H1 (cell line): ENCODE measurements around the gene ADCY1.

Experiments used
- ATF3 ChIP-seq: IDR thresholded peaks from 2 replicates; pipeline ENCODE4 v1.6.1; 2011; ENCODE audit warnings: low read depth, mild to moderate bottlenecking, low read length; ENCODE audit not compliant: insufficient read depth
- CEBPB ChIP-seq: IDR thresholded peaks from 2 replicates; pipeline ENCODE4 v1.6.1; 2012; ENCODE audit warnings: low read depth, low read length
- CHD2 ChIP-seq: IDR thresholded peaks from 2 replicates; pipeline ENCODE4 v1.6.1; 2012; ENCODE audit warnings: low read length, improper control_type of control experiment
- CTCF ChIP-seq, 3 experiments: IDR thresholded peaks; 1 replicate in 2 of 3; 2 replicates in 1 of 3; pipeline versions ENCODE4 v1.5.1 to v1.6.1; 2011; ENCODE audit warnings: low read length in 3 of 3, mild to moderate bottlenecking in 3 of 3, inconsistent platforms in 2 of 3, low read depth in 1 of 3, moderate library complexity in 1 of 3; ENCODE audit not compliant: insufficient read depth in 1 of 3; ENCODE audit errors: control extremely low read depth in 1 of 3
- POLR2AphosphoS5 ChIP-seq: IDR thresholded peaks from 2 replicates; pipeline ENCODE4 v1.6.1; 2011; ENCODE audit warnings: low read depth, low read length
- RXRA ChIP-seq: IDR thresholded peaks from 2 replicates; pipeline ENCODE4 v1.6.1; 2011; ENCODE audit warnings: low read depth, mild to moderate bottlenecking, low read length, moderate library complexity; ENCODE audit not compliant: insufficient read depth
- SP2 ChIP-seq: IDR thresholded peaks from 2 replicates; pipeline ENCODE4 v1.6.1; 2012; ENCODE audit warnings: mild to moderate bottlenecking, low read length, inconsistent platforms
- SRF ChIP-seq: IDR thresholded peaks from 2 replicates; pipeline ENCODE4 v1.6.1; 2011; ENCODE audit warnings: mild to moderate bottlenecking, low read depth, low read length, moderate library complexity

- TF ChIP-seq SP2 (no peak), POLR2AphosphoS5 (no peak), CTCF (IDR thresholded peaks at IDR 0.05; ENCODE audit: control extremely low read depth in 1 of 3, insufficient read depth in 1 of 3, low read depth in 1 of 3, low read length in 3 of 3) (no peak), SRF (no peak), ATF3 (no peak), RXRA (no peak), CHD2 (no peak), CEBPB (no peak)
These were observed 6.5 kb upstream of the ADCY1 start for GRCh38 chr7:45567713-45568112.
